ENCODE data around the gene PATZ1.
"Not testable (repeated sequence)": the region's sequence is repeated elsewhere in the genome, so short reads cannot be mapped to it uniquely, and the experiment has no call there.

The PATZ1 gene

GRCh38 chr22:31346255-31346732 lies at the start of gene PATZ1:
TSS of gene PATZ1 (minus strand) at chr22:31346346. CDS start at chr22:31345602, 744 bp downstream.
- DNase-seq, result peak in 12 of 14 donors; percentile 68 to 91 (median 83)

- DNase-seq, result no peak
These were observed 48.2 kb upstream of the PATZ1 start for GRCh38 chr22:31394326-31394725.

- no peak for DNase-seq
These were observed 47.7 kb upstream of the PATZ1 start for GRCh38 chr22:31393893-31394292.

- DNase-seq, result not testable (repeated sequence)
These were observed 32.5 kb upstream of the PATZ1 start for GRCh38 chr22:31378651-31379050.

- no peak for DNase-seq
These were observed 32.0 kb upstream of the PATZ1 start for GRCh38 chr22:31378123-31378522.

- no peak for DNase-seq
These were observed 31.5 kb upstream of the PATZ1 start for GRCh38 chr22:31377612-31378011.

- no peak for DNase-seq
These were observed 21.3 kb upstream of the PATZ1 start for GRCh38 chr22:31367426-31367825.

GRCh38 chr22:31363885-31364465 lies 17.8 kb upstream of the PATZ1 start:
- no peak for DNase-seq

- no peak for DNase-seq
These were observed 15.6 kb upstream of the PATZ1 start for GRCh38 chr22:31361743-31362142.

- no peak for DNase-seq
These were observed 13.9 kb upstream of the PATZ1 start for GRCh38 chr22:31360029-31360428.

GRCh38 chr22:31354515-31354914 lies 8.4 kb upstream of the PATZ1 start:
- no peak for DNase-seq

GRCh38 chr22:31350410-31350863 lies 4.3 kb upstream of the PATZ1 start:
- peak in 1 of 14 donors; percentile 85 for DNase-seq

- DNase-seq, result no peak
These were observed 3.8 kb upstream of the PATZ1 start for GRCh38 chr22:31349960-31350359.

- no peak for DNase-seq
These were observed 2.6 kb upstream of the PATZ1 start for GRCh38 chr22:31348766-31349165.

- DNase-seq, result not testable (repeated sequence)
These were observed 1.8 kb upstream of the PATZ1 start for GRCh38 chr22:31348009-31348337.

GRCh38 chr22:31347251-31348008 lies 1.3 kb upstream of the PATZ1 start:
- peak in 11 of 14 donors; percentile 41 to 78 (median 68) for DNase-seq

GRCh38 chr22:31346733-31347250 lies 646 bp upstream of the PATZ1 start:
- peak in 4 of 14 donors; percentile 58 to 83 (median 72) for DNase-seq

- peak in 13 of 14 donors; percentile 44 to 91 (median 82) for DNase-seq
These were observed 553 bp downstream of the PATZ1 start for GRCh38 chr22:31345331-31346254.

GRCh38 chr22:31344578-31345330 lies 1.4 kb downstream of the PATZ1 start:
- DNase-seq, result peak in 2 of 14 donors; percentile 41 to 50

- peak in 1 of 14 donors; percentile 22 for DNase-seq
These were observed 1.9 kb downstream of the PATZ1 start for GRCh38 chr22:31344256-31344577.

GRCh38 chr22:31343235-31344191 lies 2.6 kb downstream of the PATZ1 start:
- DNase-seq, result peak in 8 of 14 donors; percentile 22 to 42 (median 33)

All from C1 segment of cervical spinal cord (tissue), 14 donors.